ENCODE results near the gene H3-3A.
A peak's percentile ranks its signal among the peaks of the same experiment; 100 is the strongest.

H3-3A gene

DNA sequence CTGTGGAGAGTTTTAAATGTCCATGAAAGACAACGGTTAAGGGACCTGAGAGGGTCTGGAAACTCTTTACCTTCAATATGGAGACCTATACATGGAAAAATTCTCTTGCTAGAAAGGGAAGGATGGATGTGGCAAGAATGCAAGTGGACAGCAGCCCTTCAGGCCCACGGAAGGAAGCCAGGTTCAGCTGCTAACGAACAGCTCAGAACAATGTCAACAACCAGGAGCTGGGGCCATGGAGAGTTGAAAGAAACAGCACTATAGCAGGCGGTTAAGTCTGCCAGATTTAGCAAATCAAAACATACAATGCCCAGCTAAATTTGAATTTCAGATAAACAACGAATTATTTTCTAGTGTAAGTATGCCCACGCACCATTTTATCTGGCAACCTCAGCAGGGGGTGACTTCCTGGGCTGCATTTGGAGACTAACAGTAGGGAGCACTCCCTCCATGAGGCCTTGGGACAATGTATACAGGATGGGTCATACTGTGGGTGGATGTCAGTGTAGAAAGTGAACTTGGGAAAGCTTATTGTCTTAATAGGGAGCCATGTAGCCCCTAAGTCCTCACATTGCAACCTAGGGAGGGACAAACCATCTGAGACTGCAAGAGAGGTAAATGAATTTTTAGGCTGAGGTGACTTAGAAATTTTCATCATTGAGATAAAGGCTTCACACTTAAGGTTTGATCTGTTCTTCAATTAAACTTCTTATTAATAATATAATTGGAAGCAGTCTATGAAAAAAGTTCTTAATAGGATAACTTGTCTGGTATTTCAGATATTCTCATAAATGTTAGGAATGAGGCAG, 7.8 kb upstream of the H3-3A start:
- DNase-seq = no peak

DNA sequence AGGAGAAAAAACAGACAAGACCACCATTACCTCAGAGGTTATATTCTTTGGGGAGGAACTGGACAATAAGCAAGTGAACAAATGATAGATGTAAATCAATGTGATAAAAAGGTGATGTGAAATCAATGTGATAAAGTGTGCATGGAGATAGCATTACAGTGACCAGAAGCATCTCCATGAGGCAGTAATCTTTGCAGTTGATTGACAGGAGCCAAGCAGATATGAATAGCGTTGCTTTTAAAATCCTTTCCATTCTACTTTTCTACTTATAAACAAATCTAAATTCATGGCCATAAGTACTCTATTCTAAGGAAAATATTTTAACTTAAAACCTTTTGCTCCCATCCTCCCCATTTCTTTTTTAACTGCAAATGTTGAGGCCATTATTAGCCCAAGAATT, 2.8 kb upstream of the H3-3A start:
- no peak for DNase-seq

DNA sequence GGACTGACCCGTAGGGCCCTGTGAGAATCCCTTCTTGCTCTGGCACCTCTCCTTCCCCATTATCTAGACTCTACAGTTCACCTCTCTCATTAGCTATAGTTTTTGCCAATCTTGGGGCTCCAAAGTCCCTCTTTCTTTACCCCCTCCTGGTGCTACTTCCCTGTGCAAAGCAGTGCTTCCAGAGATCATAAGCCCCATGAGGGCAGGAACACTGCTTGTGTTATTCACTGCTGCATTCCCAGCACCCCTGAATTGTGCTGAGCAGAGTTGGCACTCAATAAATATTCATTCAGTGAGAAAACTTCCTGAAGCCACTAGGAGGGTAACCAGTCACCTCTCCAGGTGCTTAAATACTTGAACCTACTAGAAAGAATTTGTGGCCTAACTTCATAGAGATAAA, 2.1 kb upstream of the H3-3A start:
- no peak for DNase-seq

DNA sequence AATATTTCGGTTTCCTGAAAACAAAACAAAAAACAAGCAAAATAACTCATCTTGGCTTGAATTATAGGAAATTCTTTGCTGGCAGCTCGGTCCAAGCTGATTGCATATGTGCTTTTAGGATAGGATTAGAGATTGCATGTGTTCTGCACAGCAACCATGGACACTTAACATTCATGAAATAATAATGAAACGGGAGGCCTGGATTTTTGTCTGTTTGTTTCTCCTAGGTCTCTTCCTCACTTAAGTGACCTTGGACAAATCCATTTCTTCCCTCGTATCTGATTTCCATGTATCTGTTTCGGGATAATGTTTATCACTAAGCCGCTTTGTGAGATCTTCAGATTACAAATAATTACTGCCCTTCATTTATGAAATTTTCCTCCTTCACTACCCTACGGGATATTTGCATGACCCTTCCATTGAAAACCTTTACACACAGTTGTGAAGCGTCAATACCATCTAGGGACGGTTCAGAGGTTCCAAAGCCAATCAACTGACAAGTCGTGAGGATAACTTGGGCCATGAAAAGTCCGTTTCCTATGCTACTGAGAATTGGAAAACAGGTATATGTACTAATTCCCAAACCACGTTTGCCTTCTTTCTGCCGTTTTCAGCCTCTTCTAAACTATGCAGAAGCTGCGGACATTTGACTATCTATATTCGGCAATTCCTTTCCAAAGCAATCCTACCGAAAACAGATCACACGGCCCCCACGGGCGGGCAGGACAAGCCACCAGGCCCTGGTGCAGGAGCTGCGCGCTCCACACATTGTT, 1.3 kb upstream of the H3-3A start:
- no peak for DNase-seq

DNA sequence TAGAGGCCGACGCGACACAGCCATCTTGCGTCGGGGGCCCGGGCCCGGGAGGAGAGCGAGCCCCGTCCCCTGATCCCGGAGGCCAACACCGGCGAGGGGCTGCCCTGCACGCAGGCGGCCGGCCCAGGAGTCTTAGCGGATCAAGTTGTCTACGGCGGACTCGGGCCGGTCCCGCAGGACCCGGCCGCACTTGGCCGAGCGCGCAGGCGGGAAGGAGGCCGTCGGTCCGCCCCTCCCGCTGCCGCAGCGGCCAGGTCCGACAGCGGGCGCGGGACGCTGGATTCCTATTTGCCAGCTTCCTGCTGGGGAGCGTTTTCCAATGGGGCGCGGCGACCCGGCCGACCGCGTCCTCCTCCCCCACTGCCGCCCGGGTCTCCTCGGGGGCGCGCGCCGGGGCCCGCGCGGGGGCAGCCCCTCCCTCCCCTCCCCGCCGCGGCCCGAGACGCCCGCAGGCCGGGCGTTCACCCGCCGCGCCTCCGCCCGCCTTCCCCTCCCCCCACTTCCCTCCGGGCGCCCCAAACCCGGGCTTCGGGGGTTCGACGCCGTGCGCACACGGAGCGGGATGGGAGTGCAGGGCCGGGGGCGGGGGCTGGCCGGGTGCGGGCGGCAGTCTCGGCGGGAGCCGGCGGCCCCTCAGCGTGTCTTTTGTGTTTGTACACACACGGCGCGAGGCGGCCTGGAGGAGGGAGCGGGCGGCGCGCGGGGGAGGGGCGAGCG, 517 bp upstream of the H3-3A start:
- peak; percentile 64 for DNase-seq

DNA sequence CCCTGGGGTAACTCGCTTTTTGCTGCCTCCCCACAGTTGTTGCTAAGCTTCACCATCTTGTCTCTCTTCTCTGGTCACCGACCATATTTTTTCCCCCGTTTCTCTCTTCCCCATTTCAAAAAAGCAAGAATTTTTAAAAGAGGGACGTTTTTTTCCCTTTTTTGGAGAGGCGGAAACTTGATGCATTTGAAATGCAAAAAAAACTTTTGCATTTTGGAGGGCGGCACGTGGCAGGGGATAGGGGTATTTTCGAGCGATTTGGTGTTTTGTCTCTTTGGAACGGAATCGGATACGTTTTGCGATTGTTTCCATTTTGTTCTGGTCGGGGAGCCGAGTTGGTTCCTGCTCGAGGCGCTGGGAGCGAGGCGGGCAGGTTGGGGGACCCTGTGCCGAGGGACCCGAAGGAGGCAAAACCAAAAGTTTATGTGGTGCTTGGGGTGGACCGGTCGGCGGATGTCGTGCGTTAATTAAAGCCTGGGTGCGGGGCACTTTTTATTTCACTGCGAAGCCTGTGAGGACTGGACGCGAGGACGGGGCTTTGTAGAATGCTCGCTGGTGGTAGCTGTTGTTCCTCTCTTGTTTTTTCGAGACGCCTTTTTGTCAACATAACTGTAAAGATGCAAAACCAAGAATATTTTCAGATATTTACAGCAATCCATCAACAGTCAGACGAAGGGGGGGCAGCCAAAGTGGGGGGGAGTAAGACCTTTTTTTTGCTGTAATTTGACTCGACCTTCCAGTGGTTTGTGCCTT, 884 bp downstream of the H3-3A start:
- DNase-seq = peak; percentile 49

DNA sequence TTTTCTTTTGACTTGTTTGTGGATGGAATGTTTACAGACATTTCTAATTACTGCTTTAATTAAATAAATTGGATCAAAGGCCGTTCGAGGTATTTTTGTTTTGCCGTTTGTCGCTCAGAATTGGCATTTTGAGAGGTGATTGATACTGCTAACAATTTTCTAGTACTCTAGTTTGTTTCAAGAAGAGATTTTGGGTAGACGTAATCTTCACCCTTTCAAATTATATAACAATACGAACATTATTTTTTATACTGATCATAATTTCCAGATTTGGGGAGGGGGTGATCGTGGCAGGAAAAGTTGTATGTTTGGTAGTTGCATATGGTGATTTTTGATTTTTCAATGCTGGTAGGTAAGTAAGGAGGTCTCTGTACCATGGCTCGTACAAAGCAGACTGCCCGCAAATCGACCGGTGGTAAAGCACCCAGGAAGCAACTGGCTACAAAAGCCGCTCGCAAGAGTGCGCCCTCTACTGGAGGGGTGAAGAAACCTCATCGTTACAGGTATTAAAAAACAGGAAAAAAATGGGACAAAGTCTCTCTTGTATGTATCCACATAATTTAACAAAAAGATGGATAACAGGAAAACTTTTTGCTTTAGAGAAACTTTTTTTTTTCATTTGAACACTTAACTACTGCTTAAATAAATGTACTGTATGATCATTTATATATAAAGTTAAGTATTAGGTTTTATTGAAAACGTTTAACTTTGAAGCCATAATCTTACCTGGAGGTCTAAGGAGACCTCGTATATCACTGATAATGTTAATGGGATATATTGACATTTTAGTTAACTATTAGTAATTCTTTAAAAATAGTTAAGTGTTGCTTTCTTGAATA, 1.7 kb downstream of the H3-3A start:
- DNase-seq = no peak

DNA sequence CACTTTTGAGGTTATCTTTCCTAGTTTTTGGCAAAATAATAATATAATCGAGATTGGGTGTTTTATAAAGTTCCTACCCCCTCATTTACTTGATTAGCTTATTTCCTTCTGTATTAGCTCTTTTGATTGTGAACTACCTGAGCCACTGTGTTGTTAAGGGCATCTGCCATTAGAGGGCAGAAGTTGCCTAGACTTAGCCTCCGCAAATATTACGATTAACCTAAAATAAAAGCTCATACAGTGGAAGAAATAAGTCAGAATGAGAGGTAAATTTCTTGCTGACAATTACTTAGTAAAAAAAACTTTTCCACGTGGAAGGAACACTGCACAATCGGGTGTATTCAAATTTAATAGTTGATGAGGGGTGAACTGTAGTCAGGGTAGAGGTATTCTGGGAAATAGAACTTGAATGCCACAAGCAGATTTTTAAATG, 2.3 kb downstream of the H3-3A start:
- DNase-seq = no peak

DNA sequence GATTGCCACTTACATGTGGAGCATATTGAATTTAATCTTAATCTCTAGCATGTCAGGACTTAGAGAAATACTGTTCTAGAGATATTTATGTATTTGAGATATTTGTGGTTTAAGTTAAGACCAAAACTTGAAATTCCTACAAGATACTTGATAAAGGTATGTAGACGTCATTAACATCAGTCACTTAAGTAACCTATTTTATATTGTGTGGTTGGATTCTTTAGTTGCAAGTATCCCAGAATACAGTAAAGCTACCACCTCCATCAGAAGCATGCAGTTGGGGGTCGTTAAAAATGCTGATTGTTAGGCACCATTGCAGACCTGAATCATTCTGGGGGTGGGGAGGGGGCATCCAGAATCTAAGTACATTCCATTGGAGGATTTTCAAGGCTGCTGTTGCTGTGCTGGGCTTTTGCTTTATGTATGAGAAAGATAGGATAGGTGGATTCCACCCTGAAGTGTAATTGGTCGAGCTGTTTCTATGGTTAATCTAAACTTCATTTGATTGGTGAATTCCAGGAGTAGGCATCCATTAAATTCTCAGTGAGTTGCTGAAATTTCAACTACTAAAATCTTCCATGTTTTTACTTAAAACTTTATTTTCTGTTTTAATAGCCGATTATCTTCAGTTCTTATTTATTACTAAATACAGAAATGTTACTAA, 4.0 kb downstream of the H3-3A start:
- no peak for DNase-seq

DNA sequence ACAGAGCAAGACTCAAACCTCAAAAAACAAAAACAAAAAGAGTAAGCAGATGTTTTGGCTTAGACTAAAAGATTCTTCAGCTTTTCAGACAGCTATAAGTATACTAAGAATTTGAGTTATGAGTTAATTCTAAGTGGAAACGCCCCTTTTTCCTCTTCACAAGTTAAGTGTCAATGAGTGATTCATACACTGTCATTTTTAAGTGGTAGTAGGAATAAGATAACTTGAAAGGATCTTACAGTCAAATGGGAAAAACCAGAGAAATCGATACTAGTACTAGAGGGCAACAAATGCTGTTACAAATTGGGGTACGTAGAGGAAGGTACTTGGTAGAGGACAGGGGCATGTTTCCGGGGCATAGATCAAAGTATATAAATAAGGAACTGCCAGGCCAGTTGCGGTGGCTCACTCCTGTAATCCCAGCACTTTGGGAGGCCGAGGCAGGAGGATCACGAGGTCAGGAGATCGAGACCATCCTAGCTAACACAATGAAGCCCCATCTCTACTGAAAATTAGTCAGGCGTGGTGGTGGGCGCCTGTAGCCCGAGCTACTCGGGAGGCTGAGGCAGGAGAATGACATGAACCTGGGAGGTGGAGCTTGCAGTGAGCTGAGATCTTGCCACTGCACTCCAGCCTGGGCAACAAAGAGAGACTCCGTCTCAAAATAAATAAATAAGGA, 7.4 kb downstream of the H3-3A start:
- no peak for DNase-seq

DNA sequence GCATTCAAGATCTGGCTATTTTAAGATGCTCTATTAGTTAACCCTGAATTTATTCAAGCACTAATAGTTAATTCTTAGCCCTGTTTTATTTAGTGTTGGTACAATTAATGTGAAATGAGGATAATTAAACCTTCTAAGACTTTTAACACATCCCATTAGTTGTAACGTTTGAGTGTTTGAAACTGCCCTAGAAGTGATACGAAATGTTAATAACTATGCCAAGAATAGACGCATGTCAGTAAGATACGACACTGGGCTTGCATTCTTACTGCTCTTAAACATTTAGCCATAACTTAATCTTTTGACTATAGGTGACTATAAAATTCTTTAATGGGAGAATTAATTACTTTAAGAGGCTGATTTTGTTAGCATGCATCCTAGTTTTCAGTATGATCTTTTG, 9.8 kb downstream of the H3-3A start:
- DNase-seq = no peak

DNA sequence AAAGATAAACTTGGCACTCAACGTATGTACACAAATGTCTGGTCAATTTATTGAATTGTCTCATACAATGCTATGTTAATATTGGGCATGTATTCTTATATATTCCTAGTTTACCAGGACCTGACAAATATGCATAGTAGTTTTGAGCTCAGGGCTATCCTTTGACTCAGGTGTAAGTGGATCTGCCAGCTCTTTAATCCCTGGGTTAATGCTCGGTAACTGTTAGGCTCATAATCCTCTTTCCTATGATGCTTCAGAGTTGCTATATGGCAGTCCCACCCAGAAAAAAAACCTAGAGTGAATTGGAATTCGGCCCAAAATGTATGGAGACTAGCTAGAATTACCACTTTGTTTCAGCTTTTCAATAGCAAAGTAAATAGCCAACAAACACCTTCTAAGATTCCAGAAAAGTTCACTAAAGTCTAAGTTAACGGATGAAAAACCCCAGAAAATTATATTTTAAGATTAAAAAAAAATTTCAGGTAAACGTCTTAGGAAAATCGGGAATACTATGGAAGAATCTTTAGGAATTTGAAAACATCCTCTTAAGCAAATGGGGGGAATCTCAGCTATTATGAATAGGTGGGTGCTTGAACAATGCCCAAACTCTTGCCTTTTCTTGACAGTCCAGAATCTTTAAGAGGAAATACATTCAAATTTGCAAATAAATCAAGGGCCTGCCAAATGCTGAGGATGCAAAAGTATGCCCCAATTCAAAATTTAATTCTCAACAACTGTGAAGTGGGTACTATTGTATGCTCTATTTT, 10.9 kb downstream of the H3-3A start:
- DNase-seq = no peak

DNA sequence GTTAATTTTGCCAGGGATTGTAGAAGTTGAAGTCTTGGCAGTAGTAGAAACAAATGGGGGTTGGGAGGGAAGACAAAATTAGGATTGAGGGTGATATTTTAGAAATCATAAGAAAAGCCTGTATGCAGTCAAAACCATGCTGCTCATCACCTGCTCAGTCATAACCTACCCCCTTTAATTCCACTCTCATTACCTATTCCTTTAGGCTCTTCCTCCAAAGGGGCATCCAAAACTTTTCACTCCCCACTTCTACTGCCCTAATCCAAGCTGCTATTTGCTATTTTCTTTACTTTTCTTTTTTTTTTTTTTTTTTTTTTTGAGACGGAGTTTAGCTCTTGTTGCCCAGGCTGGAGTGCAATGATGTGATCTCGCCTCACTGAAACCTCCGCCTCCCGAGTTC, 11.5 kb downstream of the H3-3A start:
- no peak for DNase-seq

DNA sequence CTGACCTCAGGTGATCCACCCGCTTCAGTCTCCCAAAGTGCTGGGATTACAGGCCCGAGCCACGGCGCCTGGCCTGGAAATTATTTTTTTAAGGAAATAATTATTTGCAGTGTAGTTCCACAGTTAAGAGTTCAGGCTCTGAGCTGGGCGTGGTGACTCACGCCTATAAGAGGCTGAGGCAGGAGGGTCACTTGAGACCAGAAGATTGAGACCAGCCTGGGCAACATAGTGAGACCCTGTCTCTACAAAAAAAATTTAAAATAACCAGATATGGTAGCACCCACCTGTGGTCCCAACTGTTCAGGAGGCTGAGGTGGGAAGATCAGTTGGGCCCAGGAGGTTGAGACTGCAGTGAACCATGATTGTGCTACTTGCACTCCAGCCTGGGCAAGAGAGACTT, 13.9 kb downstream of the H3-3A start:
- DNase-seq = no peak

DNA sequence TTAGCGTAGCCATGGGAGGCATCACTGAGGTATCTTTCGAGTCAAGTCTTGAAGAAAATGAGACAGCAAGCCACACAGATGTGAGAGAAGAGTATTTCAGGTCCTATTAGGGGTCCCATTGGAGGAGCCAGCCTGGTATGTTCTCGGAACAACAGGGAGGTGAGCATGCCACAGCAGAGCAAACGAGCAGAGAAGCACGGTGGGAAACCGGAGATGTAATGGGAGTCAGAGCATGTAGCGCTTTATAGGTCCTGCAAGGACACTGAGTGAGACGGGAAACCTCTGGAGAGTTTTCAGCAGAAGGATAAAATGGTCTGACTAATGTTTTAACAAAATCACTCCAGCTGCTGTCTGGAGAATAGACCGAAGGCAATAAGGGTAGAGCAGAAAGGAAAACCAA, 15.9 kb downstream of the H3-3A start:
- no peak for DNase-seq

DNA sequence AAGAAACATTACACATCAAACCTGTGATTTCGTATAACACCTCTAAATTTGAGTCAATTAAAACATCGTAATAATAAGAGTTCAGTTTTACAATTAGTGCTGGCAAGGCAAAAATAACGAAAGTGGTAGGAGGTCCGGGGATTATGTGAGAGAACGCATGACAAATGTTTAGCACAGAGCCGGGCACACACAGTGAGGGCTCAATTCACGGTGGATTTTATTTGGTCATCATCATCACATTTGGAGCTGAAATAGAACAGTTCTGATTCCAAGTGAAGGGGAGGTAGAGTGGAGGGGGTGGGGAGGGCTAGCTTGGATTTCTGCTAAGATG, 20.0 kb downstream of the H3-3A start:
- DNase-seq = no peak

DNA sequence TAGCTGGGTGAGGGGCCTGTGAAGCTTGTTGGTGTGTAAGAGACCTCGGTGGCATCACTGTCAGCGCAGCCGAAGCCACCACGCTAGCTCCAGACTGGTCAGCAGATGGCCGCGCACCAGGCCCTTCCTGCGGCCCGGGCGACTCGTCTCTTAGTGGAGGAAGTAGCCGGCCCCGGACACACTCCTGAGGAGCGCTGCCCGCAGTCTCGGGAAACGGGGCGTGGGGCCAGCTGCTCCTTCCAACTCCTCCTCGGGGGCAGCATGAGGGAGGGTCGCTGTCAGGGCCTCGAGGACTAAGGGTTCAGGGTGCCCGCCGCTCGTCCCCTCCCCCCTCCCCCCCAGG, 20.4 kb downstream of the H3-3A start:
- no peak for DNase-seq

DNA sequence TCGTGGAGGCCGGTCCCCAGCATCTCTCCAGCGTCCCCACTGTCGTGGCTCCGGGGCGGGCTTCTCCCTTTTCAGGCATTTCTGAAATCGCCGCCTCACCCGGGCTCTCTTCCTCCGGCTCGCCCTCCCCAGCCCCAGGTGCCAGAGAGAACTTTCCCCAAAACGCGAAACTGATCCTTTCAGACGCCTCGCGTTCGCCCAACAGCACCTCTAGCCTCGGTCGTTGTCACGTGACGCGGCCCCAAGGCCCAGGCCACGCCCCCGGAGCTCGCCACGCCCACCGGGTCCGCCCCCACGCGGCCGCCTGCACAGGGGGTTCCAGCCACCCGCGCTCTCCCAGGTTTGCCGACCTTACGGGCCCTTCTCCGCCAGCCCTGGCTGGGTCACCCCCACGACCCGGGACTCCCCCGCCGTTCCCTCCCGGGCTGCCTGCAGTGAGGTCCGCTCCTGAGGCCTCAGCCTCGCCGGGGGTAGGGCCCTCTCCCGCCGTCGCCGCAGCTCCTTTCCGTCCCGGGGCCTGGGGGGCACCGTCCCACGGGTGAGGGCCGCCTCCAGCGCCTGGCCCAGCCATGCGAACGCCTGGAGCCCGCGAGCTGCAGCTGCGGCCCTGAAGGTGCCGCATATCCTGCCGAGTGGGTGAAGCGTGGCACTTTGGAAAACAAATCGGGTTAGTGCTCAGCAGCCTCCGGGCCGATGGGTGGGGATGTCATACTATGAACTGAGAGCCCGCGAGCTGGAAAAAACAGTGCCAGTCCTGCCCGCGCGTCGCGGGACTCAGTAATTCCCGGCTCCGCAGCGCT, 21.0 kb downstream of the H3-3A start:
- peak; percentile 65 for DNase-seq

DNA sequence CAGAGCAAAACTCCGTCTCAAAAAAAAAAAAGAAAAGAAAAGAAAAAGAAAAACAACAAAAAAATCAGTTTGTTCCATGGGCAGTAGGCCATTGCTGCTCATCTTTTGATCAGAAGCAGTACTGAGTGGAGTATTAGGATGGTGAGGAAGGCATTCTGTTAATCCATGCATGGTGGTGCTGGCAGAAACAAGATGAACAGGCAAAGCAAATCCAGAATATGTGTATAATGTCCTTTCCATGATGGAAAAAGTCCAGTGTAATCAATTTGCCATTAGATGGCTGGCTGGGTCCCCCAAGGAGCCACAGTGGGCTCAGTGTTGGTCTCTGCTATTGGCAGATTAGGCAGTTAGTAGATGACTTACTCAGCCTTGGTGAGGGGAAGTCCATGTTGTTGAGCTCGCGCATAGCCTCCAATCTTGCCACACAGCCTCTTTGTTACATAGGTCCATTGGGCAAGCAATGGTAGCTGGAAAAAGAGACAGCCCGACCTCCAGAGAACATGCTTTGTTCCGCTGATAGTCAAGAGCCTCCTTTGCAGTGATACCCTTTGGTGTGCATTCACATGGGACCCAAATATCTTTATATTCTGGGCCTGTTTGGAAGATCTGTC, 23.3 kb downstream of the H3-3A start:
- DNase-seq = no peak

Data from NK-92 treated with Interleukin-12 subunit alpha and Interleukin-12 subunit beta, amount 100 ng/mL, for 24 hours (cell line).